NCI-H2107 (cell line): ENCODE results near the gene CALML5.

Experiments used
- DNase-seq: peaks from one replicate; lab custom pipeline; 2025; lab: John Stamatoyannopoulos, UW

CALML5 gene

DNA sequence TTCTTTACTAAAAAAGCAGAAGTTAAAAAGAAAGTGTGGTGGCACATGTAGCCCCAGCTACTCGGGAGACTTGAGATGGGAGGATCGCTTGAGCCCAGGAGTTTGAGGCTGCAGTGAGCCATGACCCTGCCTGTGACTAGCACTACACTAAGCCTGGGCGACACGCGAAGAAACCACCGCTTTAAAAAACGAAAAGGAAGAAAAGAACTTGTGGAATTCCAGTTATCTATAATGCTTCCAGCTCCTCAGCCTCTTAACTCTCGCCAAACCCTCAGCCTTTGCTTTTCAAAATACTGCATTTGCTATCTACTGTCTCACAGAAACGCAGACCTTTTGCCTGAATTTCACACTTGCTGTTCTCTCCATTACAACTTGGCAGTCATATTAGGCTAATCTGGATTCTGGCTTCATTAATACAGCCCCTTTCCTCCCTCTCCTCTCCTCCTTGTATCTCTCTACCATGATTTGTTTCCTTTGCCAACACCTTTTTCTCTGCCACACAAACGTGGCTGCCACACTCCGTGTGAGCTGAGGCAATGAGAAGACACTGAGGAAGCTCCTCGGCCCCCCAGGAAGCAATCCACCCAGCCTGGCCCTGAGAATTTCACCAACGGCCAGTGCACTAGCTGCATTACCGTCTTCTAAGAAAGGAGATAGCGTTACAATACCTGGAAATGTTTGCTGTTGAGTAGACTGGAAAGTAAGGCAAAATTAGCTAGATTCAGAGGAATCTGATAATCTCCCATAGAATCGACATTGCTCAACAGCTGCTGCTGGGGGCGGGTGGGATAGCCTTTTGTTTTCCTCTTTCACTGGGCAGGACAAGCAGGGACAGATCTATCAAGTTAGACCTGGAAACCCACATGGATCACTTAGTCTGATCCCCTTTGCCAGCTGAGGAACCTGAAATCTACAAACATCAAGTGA lies 37.2 kb downstream of the CALML5 start:
- no peak for DNase-seq

DNA sequence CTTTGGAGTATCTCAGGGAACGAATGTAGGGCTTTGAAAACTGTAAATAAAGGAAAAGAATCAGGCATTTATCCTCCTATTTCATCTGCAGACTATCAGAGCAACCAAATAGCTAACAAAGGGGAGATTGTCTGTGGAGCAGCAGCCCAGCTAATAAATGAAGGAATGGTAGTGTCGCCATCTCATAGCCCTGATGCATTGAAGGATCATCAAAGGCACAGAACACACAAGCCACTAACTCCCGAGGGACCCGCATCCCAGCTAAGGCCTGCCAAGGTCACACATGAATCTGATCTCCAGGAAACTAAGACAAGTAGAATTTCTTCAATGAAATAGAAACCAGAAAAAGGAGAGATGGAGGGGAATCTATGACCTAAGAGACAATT lies 38.2 kb downstream of the CALML5 start:
- no peak for DNase-seq

DNA sequence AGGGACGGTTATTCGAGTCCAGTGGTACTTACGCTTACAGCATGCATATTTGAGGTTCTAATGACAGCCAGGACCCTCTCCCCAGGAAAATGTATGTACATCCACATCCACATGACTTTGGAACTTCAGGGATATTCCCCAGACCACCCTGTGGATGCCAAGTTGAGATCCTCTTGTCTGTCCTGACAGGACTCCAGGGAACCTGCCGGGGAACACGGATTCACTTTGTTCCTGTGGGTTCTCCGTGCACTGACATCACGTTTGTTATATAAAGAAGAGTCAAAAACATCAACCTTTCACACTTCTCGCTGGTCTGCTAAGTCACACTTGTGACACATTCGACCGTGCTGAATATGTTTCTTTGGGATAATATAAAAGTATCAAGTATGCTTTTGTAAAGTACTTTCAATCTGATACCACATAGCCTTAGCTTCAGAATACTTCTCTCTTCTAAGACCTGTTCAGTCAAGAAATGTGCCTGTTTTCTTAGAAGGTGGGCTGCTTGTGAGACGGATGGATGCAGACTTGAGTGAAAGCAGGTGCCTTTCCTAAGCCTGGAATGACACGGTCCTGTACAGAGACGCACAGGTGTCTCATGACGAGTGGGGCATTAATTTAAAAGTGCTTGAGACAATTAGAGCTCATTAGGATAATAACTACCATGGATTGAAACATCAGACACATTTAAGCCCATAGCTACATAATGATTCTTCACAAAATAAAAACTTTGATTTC lies 38.7 kb downstream of the CALML5 start:
- no peak for DNase-seq

DNA sequence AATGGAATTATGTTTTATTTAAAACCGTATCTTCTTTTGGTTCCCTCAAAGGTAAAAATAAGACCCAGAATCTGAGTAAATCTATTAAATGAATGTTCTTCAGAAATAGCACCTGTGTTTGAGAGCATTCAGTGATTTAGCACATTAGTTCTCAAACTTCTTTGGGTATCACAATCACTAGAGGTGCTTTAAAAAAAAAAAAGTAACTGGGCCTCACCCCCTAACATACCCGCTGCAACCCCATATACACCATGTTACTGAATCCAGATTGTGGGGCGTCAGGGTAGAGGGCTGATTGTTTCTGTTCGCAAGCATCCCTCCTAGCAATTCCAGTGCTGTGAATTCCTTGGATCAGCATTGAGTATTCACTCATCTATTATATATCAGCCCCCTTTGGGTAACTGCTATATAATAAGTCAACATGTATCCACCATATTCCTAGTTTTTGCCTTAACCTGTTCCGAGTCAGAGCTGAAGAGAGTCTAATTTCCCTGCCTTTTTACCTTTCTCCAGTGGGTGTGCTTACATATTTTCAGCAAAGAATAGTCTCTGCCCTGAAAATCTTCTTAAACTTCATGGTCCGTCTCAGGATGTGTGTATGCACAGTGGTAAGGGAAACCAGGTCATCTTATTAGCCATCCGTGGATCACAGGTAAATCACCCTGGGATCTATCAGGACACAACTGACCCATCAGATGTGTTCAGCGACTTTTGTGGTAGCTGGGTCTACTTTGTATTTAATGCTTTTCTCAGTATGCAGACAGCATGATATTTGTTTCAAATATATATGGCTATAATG lies 40.2 kb downstream of the CALML5 start:
- no peak for DNase-seq

DNA sequence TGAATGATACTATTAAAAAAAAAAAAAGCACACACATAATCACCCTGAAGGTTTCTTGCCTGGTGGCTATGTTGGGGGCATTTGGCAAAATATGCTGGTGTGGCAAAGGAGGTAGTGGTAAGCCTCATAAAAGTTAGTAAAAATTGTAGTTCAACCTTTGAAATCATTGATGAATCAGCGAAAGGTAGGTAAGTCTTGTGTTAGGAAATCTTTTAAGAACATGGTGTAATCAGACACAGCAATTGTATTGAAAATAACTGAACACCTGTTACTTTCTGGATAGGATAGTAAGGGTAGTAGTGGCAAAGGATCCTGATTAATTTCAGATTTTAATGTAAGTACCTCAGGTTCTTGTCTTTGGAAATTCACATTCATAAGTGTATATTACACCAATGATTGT lies 40.9 kb downstream of the CALML5 start:
- no peak for DNase-seq

DNA sequence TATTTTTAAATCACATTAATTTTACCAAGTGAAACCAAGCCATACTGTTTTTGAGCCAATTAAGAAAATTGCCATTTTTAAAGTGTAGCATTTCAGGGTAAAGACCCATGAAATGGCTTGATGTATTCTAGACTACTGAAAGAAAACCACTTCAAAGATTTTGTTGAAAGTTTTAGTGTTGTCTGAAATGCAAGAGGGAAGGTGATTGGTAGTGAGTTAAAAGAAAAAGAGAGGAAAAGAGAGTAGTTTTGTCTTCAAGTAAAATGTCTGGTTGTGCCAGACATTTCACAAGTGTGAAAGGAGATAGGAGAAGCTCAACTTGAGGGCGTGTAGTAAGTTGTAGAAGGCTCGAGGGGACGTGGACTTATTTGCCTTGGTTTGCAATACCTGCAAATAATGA lies 41.6 kb downstream of the CALML5 start:
- no peak for DNase-seq

DNA sequence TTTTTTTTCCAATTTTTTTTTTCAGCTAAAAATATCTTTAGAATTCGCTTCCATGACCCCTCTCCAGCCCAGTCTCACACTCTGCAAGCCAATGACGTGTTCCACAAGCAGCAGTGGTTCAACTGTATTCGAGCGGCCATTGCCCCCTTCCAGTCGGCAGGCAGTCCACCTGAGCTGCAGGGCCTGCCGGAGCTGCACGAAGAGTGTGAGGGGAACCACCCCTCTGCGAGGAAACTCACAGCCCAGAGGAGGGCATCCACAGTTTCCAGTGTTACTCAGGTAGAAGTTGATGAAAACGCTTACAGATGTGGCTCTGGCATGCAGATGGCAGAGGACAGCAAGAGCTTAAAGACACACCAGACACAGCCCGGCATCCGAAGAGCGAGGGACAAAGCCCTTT lies 42.8 kb downstream of the CALML5 start:
- no peak for DNase-seq

DNA sequence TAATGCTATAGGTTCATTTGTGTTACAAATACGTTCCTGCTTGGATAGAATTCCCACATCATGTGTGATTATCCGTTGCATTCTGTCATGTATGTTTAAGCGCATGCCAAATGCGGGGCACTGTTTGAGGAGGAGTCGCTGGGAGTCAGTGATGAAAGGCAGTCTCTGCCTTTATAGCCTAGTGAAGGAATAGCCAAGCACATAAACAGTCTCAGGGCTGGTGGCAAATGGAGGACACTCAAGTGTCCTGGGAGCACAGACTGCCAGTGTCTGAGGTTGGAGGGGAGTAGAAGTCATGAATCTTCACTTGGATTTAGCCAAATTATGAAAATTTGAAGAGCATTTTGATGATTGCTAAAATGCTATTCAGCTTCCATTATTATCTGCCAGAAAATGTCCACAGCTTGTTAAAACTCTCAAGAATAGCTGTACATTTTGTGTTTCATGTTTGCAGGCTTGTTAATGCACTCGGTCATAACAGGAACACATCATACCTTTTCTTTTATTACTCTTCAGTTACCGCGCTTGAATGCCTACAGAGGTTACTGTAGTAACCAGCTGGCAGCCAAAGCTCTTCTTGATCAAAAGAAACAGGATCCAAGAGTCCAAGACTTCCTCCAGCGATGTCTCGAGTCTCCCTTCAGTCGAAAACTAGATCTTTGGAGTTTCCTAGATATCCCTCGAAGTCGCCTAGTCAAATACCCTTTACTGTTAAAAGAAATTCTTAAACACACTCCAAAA lies 45.5 kb downstream of the CALML5 start:
- no peak for DNase-seq

DNA sequence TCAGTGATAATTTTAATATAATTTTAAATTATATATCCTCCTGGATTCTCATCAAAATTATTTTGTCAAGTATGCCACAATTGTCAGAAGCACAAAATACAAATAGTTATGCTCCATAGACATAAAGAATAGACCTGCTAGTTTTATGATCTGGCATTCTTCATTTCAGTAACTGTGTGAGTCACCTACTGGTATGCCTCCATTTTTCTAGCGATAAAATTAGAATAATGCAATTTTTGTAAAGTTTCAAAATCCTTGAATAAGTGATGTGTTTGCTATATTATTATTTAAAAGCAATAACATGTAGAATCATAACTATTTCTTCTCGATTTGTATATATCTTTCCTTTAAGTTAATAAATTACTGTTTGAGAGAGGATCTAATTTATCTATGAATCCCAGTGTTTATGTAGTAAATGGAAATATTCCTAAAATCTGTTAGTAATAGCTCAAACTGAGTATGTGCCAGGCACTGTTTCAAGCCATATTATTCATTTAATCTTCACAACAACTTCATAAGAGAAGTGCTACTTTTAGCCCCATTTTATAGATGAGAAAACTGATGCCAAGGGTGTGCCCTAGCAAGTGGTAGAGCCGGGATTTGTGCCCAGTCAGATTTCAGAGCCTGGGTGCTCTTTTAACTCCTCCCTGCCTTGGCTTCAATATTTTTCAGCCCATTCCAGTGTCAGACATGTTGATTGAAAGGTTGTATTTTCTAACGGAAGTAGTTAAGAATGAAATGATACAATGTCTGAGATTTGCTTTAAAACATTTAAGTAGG lies 48.6 kb downstream of the CALML5 start:
- DNase-seq: no peak

DNA sequence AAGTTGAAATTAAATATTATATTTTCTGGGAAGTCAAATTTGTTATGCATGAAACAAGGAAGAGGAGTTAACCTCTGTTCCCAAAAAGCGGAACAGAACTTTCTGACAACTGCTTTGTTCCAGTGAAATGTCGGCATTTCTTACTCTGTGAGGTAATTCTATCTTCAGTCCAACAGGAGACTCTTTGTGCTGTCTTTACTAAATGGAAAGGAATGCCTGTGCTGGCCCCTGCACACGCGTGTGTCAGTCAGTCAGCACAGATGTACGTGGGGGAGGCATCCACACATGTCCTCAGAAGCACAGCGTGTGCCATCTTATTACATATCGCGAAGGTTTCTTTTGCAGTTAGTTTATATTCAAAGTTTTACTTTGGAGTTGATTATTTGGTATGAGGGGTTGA lies 49.5 kb downstream of the CALML5 start:
- DNase-seq: no peak

DNA sequence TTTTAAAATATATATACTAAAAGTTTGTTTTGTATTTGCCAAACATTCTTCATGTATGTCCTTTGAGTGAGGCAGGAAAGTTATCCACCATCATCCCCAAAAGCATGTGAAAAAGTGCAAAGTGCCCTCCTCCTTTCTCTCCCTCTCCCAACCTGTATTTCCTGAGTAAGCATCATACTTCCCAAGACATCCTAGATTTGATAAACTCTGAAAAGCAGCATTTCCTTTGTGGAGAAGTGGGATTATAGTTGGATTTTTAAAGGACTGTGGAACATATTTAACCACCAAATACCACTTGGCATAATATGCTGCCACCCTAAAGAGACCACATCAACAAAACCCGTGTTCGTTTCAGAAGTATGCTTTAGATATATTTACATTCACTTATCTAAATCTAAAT lies 50.1 kb downstream of the CALML5 start:
- no peak for DNase-seq
